HCT116 (cell line): Measurements from ENCODE around the gene FTHL17.

Experiments used
- CBX3 ChIP-seq: IDR thresholded peaks from 2 replicates; pipeline ENCODE4 v1.6.1; 2012; ENCODE audit warnings: low read depth
- EZH2 ChIP-seq: fragments of 200-600 bp; sonication (generic); IDR thresholded peaks from 2 replicates; pipeline ENCODE4 v1.6.1; 2017; ENCODE audit warnings: antibody characterized with exemption, mixed run types
- EZH2phosphoT487 ChIP-seq: fragments of 200-600 bp; IDR thresholded peaks from 2 replicates; pipeline ENCODE4 v1.6.1; 2018; ENCODE audit warnings: antibody characterized with exemption, borderline replicate concordance
- JUND ChIP-seq: IDR thresholded peaks from 2 replicates; pipeline ENCODE4 v1.6.1; 2012
- POLR2A ChIP-seq: IDR thresholded peaks from 2 replicates; pipeline ENCODE4 v1.7.0; 2011; ENCODE audit warnings: borderline replicate concordance; ENCODE audit not compliant: insufficient read depth, insufficient read length; ENCODE audit errors: extremely low read depth
- POLR2AphosphoS5 ChIP-seq: IDR thresholded peaks from 2 replicates; pipeline ENCODE4 v1.6.1; 2011; ENCODE audit warnings: mild to moderate bottlenecking, low read depth, low read length, moderate library complexity
- RAD21 ChIP-seq: IDR thresholded peaks from 2 replicates; pipeline ENCODE4 v1.6.1; 2012; ENCODE audit warnings: low read depth, mild to moderate bottlenecking
- SIN3A ChIP-seq: IDR thresholded peaks from 2 replicates; pipeline ENCODE4 v1.6.1; 2012; ENCODE audit warnings: low read depth
- TCF7L2 ChIP-seq: IDR thresholded peaks from 2 replicates; pipeline ENCODE4 v1.7.0; 2011; ENCODE audit warnings: borderline replicate concordance, inconsistent platforms; ENCODE audit not compliant: insufficient read depth, insufficient read length; ENCODE audit errors: extremely low read depth
- TF ChIP-seq, protein P1 (sequence below), 3 experiments: fragments of 200-600 bp in 1 of 3; sonication (generic) in 1 of 3; IDR thresholded peaks in 2 of 3; conservative IDR thresholded peaks in 1 of 3; 2 replicates each; pipeline ENCODE4 v1.5.1; 2012 to 2017; ENCODE audit warnings: low read depth in 2 of 3, low read length in 2 of 3, antibody characterized with exemption in 1 of 3, borderline replicate concordance in 1 of 3, control low read depth in 1 of 3, mild to moderate bottlenecking in 1 of 3, mixed read lengths in 1 of 3, mixed run types in 1 of 3, moderate library complexity in 1 of 3; ENCODE audit not compliant: insufficient read depth in 1 of 3
- TF ChIP-seq, protein P2 (sequence below): IDR thresholded peaks from 2 replicates; pipeline ENCODE4 v1.6.1; 2012
- TF ChIP-seq, protein P3 (sequence below): IDR thresholded peaks from 2 replicates; pipeline ENCODE4 v1.6.1; 2012

DNA sequence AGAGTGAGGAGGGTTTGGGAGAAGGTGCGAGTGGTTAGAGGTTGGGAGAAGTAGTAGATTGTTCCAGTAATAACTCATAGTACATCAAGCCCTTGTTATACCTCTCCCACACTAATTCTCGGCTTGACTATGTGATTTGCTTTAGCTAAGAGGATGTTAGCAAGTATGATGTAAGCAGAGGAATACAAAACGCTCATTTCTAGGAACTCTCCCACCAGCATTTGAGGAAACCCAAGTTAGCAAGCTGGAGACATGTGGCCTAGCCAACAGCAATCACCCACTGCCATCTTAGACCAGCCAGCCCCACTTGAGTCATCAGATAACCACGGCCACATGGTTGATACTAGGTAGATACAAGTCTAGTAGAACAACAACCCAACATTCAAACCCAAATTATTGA is 14.2 kb downstream of the FTHL17 start:
- TF ChIP-seq EZH2 (no peak), SIN3A (no peak), EZH2phosphoT487 (no peak), JUND (no peak), POLR2A (no peak), RAD21 (no peak), TCF7L2 (no peak), CBX3 (no peak), POLR2AphosphoS5 (no peak)
- TF ChIP-seq, protein P1, sequence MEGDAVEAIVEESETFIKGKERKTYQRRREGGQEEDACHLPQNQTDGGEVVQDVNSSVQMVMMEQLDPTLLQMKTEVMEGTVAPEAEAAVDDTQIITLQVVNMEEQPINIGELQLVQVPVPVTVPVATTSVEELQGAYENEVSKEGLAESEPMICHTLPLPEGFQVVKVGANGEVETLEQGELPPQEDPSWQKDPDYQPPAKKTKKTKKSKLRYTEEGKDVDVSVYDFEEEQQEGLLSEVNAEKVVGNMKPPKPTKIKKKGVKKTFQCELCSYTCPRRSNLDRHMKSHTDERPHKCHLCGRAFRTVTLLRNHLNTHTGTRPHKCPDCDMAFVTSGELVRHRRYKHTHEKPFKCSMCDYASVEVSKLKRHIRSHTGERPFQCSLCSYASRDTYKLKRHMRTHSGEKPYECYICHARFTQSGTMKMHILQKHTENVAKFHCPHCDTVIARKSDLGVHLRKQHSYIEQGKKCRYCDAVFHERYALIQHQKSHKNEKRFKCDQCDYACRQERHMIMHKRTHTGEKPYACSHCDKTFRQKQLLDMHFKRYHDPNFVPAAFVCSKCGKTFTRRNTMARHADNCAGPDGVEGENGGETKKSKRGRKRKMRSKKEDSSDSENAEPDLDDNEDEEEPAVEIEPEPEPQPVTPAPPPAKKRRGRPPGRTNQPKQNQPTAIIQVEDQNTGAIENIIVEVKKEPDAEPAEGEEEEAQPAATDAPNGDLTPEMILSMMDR (IDR thresholded peaks at IDR 0.05 in 2 of 3, conservative IDR thresholded peaks at IDR 0.05 in 1 of 3; ENCODE audit: borderline replicate concordance in 1 of 3, insufficient read depth in 1 of 3, low read depth in 2 of 3, low read length in 2 of 3), result no peak
- TF ChIP-seq, protein P2, sequence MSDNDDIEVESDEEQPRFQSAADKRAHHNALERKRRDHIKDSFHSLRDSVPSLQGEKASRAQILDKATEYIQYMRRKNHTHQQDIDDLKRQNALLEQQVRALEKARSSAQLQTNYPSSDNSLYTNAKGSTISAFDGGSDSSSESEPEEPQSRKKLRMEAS, result no peak
- TF ChIP-seq, protein P3, sequence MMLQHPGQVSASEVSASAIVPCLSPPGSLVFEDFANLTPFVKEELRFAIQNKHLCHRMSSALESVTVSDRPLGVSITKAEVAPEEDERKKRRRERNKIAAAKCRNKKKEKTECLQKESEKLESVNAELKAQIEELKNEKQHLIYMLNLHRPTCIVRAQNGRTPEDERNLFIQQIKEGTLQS, result no peak
